WTC11 (cell line): ENCODE measurements around the gene EML2. TPM values are rescaled to one million over a fixed set of nuclear protein-coding genes. Genes with fewer than 3 reads are reported as not detected.

Experiments used
- ATAC-seq: fragments of 200-7000 bp; cut with Tn5 transposase; 2 replicates; pipeline ENCODE4 v1.10.0; 2021; ENCODE audit warnings: mild to moderate bottlenecking, moderate library complexity
- CTCF ChIA-PET: fragments of 300-600 bp; sonication (Branson Sonifier 250); formaldehyde crosslinking; loops from one replicate; lab custom pipeline; 2021; ENCODE audit warnings: antibody characterized with exemption; lab: Charles Lee
- POLR2A ChIA-PET: fragments of 350-600 bp; sonication (Branson Sonifier 250); formaldehyde crosslinking; loops from one replicate; lab custom pipeline; 2021; ENCODE audit warnings: antibody characterized with exemption; lab: Charles Lee
- DNase-seq: peaks from one replicate; pipeline ENCODE4 v3.0.0; 2021; ENCODE audit warnings: low spot score
- H3K27ac Mint-ChIP-seq: 2 replicates; pipeline ENCODE4 v1.8.0; 2021; ENCODE audit warnings: mixed read lengths
- H3K27me3 Mint-ChIP-seq: 2 replicates; pipeline ENCODE4 v1.8.0; 2021; ENCODE audit warnings: low read depth, mild to moderate bottlenecking, moderate library complexity, mixed read lengths
- H3K36me3 Mint-ChIP-seq: 2 replicates; pipeline ENCODE4 v1.8.0; 2021; ENCODE audit warnings: mixed read lengths
- H3K4me1 Mint-ChIP-seq: 2 replicates; pipeline ENCODE4 v1.8.0; 2022; ENCODE audit warnings: mixed read lengths
- H3K4me3 Mint-ChIP-seq: 2 replicates; pipeline ENCODE4 v1.8.0; 2021; ENCODE audit warnings: mild to moderate bottlenecking, moderate library complexity, mixed read lengths
- H3K9me3 Mint-ChIP-seq: 2 replicates; pipeline ENCODE4 v1.8.0; 2021; ENCODE audit warnings: mixed read lengths
- ARID4B ChIP-seq: sonication (generic); formaldehyde crosslinking; IDR thresholded peaks from 2 replicates; pipeline ENCODE4 v1.8.0; 2023; ENCODE audit warnings: missing genetic modification reagents, mild to moderate bottlenecking, borderline replicate concordance
- ATF6 ChIP-seq: sonication (generic); formaldehyde crosslinking; IDR thresholded peaks from 2 replicates; pipeline ENCODE4 v1.8.1; 2023; ENCODE audit warnings: mild to moderate bottlenecking, missing genetic modification reagents
- CREM ChIP-seq: sonication (generic); formaldehyde crosslinking; IDR thresholded peaks from 2 replicates; pipeline ENCODE4 v1.8.1; 2022; ENCODE audit warnings: mild to moderate bottlenecking, missing genetic modification reagents, moderate library complexity
- CTCF ChIP-seq: fragments of 200-600 bp; IDR thresholded peaks from 2 replicates; pipeline ENCODE4 v1.8.0; 2022; ENCODE audit warnings: antibody characterized with exemption
- E2F4 ChIP-seq: sonication (generic); formaldehyde crosslinking; IDR thresholded peaks from 2 replicates; pipeline ENCODE4 v1.8.1; 2022; ENCODE audit warnings: low read depth, mild to moderate bottlenecking, moderate library complexity, missing genetic modification reagents, borderline replicate concordance
- FOXP4 ChIP-seq: sonication (generic); formaldehyde crosslinking; IDR thresholded peaks from 2 replicates; pipeline ENCODE4 v1.8.0; 2022; ENCODE audit warnings: mild to moderate bottlenecking, missing genetic modification reagents
- GTF2I ChIP-seq: fragments of 250-450 bp; sonication (Bioruptor Pico); conservative IDR thresholded peaks from 2 replicates; pipeline ENCODE4 v1.4.0; 2021; ENCODE audit warnings: mild to moderate bottlenecking
- MAX ChIP-seq: sonication (generic); formaldehyde crosslinking; IDR thresholded peaks from 2 replicates; pipeline ENCODE4 v1.8.0; 2022; ENCODE audit warnings: mild to moderate bottlenecking, missing genetic modification reagents
- NFATC4 ChIP-seq: fragments of 250-450 bp; sonication (Bioruptor Pico); IDR thresholded peaks from 2 replicates; pipeline ENCODE4 v1.9.0; 2021; ENCODE audit warnings: mild to moderate bottlenecking
- ZNF281 ChIP-seq: sonication (generic); formaldehyde crosslinking; IDR thresholded peaks from 2 replicates; pipeline ENCODE4 v1.8.0; 2023; ENCODE audit warnings: mild to moderate bottlenecking, missing genetic modification reagents
- ZSCAN18 ChIP-seq: fragments of 250-450 bp; sonication (Bioruptor Pico); IDR thresholded peaks from 2 replicates; pipeline ENCODE4 v2.1.2; 2022; ENCODE audit warnings: mild to moderate bottlenecking, moderate library complexity
- total RNA-seq: library from RNA; stranded (reverse); gene quantifications from 3 replicates; pipeline ENCODE4 v1.2.3, GENCODE V29; 2021

The EML2 gene
- total RNA-seq, 1 experiment from 2014 or later, result 63.3 TPM

- Mint-ChIP-seq H3K4me3 (no peak overlapping the region), H3K36me3 (no peaks in the 10 kb centered on the region), H3K27me3 (no peaks in the 10 kb centered on the region), H3K27ac (no peak overlapping the region), H3K4me1 (peaks cover 3% of the 10 kb centered on the region), H3K9me3 (no peaks in the 10 kb centered on the region)
- no peak for TF ChIP-seq E2F4 (CRISPR knock-in tag)
- no peak for TF ChIP-seq ATF6 (CRISPR knock-in tag)
- no peak for TF ChIP-seq CREM (CRISPR knock-in tag)
- no peak for TF ChIP-seq ARID4B (CRISPR knock-in tag)
- no peak for TF ChIP-seq ZSCAN18
- TF ChIP-seq GTF2I, result peak; percentile 87; the same call in 1 of the 2 replicates
- TF ChIP-seq CTCF, result peak; percentile 69
- ChIA-PET CTCF (interaction anchor here (0.5 to 2.2 kb wide), 11 partner anchors 10 to 167 kb away, joined by 3 to 17 read pairs (median 4); no protein-coding TSS in a partner anchor), POLR2A (no interaction called here)
- ATAC-seq, result peak; percentile 95
- peak; percentile 89 for DNase-seq
Measured at GRCh38 chr19:45569619-45570421, 69.4 kb downstream of the EML2 start.

- ATAC-seq, result no peak
- CTCF ChIA-PET, result no interaction called here
- TF ChIP-seq ZNF281 (CRISPR knock-in tag) (no peak), FOXP4 (no peak), ARID4B (CRISPR knock-in tag) (no peak), MAX (CRISPR knock-in tag) (no peak), NFATC4 (CRISPR knock-in tag) (no peak)
Measured at GRCh38 chr19:45568732-45569131, 70.5 kb downstream of the EML2 start.

More at GRCh38 chr19:45568732-45569131, 70.5 kb downstream of the EML2 start:
- Mint-ChIP-seq H3K4me1 (peaks cover 14% of the 10 kb centered on the region), H3K27me3 (no peaks in the 10 kb centered on the region), H3K9me3 (no peaks in the 10 kb centered on the region), H3K36me3 (no peaks in the 10 kb centered on the region), H3K27ac (no peak overlapping the region; the same call in 1 of the 2 replicates), H3K4me3 (no peak overlapping the region)
- no peak for DNase-seq
- POLR2A ChIA-PET, result no interaction called here
